H1 (cell line): ENCODE results near the gene BIN1.

Experiments
- BACH1 ChIP-seq: IDR thresholded peaks from 2 replicates; pipeline ENCODE4 v1.6.1; 2012; ENCODE audit warnings: low read length, improper control_type of control experiment
- BCL11A ChIP-seq, 2 experiments: IDR thresholded peaks; one replicate each; pipeline ENCODE4 v1.6.1; 2011; ENCODE audit warnings: low read depth in 2 of 2, low read length in 2 of 2, mild to moderate bottlenecking in 2 of 2
- BRCA1 ChIP-seq: IDR thresholded peaks from 2 replicates; pipeline ENCODE4 v1.6.1; 2012; ENCODE audit warnings: low read depth, low read length, improper control_type of control experiment
- EZH2 ChIP-seq: fragments of 200-600 bp; sonication (generic); IDR thresholded peaks from 2 replicates; pipeline ENCODE4 v1.7.1; 2012; ENCODE audit warnings: low read depth, mild to moderate bottlenecking, moderate library complexity, low read length, inconsistent platforms; ENCODE audit not compliant: severe bottlenecking
- KDM1A ChIP-seq: fragments of 200-600, 300-600 bp; sonication (generic); IDR thresholded peaks from 2 replicates; pipeline ENCODE4 v1.7.1; 2016; ENCODE audit warnings: mild to moderate bottlenecking, low read length, borderline replicate concordance
- PHF8 ChIP-seq: fragments of 200-600 bp; sonication (generic); conservative IDR thresholded peaks from 2 replicates; pipeline ENCODE4 v1.7.1; 2012; ENCODE audit warnings: low read depth, mild to moderate bottlenecking, inconsistent platforms, low read length, moderate library complexity
- POLR2A ChIP-seq, 2 experiments: IDR thresholded peaks; 1 replicate in 1 of 2; 2 replicates in 1 of 2; pipeline ENCODE4 v1.6.1; 2011; ENCODE audit warnings: low read depth in 2 of 2, low read length in 2 of 2, mild to moderate bottlenecking in 2 of 2; ENCODE audit errors: control extremely low read depth in 1 of 2
- RAD21 ChIP-seq, 2 experiments: IDR thresholded peaks in 1 of 2; conservative IDR thresholded peaks in 1 of 2; 2 replicates each; pipeline ENCODE4 v1.6.1; 2011; ENCODE audit warnings: low read depth in 2 of 2, low read length in 2 of 2, improper control_type of control experiment in 1 of 2, inconsistent platforms in 1 of 2, mild to moderate bottlenecking in 1 of 2, moderate library complexity in 1 of 2
- RXRA ChIP-seq: IDR thresholded peaks from 2 replicates; pipeline ENCODE4 v1.6.1; 2011; ENCODE audit warnings: low read depth, mild to moderate bottlenecking, low read length, moderate library complexity; ENCODE audit not compliant: insufficient read depth
- TCF12 ChIP-seq: IDR thresholded peaks from 2 replicates; pipeline ENCODE4 v1.6.1; 2011; ENCODE audit warnings: low read depth, mild to moderate bottlenecking, low read length
- TF ChIP-seq, protein P1 (sequence below), 3 experiments: IDR thresholded peaks; 1 replicate in 2 of 3; 2 replicates in 1 of 3; pipeline versions ENCODE4 v1.5.1 to v1.6.1; 2011; ENCODE audit warnings: low read length in 3 of 3, mild to moderate bottlenecking in 3 of 3, inconsistent platforms in 2 of 3, low read depth in 1 of 3, moderate library complexity in 1 of 3; ENCODE audit not compliant: insufficient read depth in 1 of 3; ENCODE audit errors: control extremely low read depth in 1 of 3
- TF ChIP-seq, protein P2 (sequence below): IDR thresholded peaks from 2 replicates; pipeline ENCODE4 v1.6.1; 2011; ENCODE audit warnings: low read length, improper control_type of control experiment

GRCh38 chr2:127057371-127058245 lies 49.3 kb downstream of the BIN1 start:
- TF ChIP-seq, protein P1, sequence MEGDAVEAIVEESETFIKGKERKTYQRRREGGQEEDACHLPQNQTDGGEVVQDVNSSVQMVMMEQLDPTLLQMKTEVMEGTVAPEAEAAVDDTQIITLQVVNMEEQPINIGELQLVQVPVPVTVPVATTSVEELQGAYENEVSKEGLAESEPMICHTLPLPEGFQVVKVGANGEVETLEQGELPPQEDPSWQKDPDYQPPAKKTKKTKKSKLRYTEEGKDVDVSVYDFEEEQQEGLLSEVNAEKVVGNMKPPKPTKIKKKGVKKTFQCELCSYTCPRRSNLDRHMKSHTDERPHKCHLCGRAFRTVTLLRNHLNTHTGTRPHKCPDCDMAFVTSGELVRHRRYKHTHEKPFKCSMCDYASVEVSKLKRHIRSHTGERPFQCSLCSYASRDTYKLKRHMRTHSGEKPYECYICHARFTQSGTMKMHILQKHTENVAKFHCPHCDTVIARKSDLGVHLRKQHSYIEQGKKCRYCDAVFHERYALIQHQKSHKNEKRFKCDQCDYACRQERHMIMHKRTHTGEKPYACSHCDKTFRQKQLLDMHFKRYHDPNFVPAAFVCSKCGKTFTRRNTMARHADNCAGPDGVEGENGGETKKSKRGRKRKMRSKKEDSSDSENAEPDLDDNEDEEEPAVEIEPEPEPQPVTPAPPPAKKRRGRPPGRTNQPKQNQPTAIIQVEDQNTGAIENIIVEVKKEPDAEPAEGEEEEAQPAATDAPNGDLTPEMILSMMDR (IDR thresholded peaks at IDR 0.05; ENCODE audit: control extremely low read depth in 1 of 3, insufficient read depth in 1 of 3, low read depth in 1 of 3, low read length in 3 of 3): no peak
- TF ChIP-seq BCL11A (IDR thresholded peaks at IDR 0.05; ENCODE audit: low read depth in 2 of 2, low read length in 2 of 2): no peak
- no peak for TF ChIP-seq POLR2A (IDR thresholded peaks at IDR 0.05; ENCODE audit: control extremely low read depth in 1 of 2, low read depth in 2 of 2, low read length in 2 of 2)
- TF ChIP-seq EZH2: no peak
- TF ChIP-seq BACH1: no peak
- no peak for TF ChIP-seq RXRA
- TF ChIP-seq BRCA1: no peak
- TF ChIP-seq KDM1A: no peak
- no peak for TF ChIP-seq PHF8
- no peak for TF ChIP-seq TCF12
- no peak for TF ChIP-seq RAD21 (IDR thresholded peaks at IDR 0.05 in 1 of 2, conservative IDR thresholded peaks at IDR 0.05 in 1 of 2; ENCODE audit: low read depth in 2 of 2, low read length in 2 of 2)
- TF ChIP-seq, protein P2, sequence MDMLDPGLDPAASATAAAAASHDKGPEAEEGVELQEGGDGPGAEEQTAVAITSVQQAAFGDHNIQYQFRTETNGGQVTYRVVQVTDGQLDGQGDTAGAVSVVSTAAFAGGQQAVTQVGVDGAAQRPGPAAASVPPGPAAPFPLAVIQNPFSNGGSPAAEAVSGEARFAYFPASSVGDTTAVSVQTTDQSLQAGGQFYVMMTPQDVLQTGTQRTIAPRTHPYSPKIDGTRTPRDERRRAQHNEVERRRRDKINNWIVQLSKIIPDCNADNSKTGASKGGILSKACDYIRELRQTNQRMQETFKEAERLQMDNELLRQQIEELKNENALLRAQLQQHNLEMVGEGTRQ: no peak
